ENCODE measurements around the gene EVX1.

DNA sequence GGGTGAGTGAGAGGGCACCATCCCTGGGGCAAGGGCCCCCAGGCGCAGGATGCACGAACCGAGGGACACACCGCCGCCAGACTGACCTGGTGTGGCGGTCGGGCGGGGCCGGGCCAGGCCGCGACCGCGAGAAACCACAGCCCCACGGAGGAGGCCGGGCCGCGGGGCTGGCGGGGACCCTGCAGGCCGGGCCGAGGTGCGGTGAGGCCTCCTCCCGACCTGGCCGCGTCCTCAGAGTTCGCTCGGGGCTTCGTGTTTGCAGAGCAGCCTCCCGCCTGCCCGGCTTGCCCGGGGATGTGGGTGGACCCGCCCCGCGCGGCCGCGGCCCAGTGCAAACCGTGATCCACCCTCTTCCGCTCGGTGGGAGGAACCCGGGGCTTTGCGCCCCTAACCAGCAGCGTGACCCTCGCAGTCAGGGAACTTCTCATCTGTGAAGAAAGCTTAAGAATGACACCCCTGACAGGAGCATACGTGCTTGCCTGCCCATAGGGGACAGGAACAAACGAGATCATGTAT, 22.1 kb upstream of the EVX1 start:
- TF ChIP-seq, protein P1, sequence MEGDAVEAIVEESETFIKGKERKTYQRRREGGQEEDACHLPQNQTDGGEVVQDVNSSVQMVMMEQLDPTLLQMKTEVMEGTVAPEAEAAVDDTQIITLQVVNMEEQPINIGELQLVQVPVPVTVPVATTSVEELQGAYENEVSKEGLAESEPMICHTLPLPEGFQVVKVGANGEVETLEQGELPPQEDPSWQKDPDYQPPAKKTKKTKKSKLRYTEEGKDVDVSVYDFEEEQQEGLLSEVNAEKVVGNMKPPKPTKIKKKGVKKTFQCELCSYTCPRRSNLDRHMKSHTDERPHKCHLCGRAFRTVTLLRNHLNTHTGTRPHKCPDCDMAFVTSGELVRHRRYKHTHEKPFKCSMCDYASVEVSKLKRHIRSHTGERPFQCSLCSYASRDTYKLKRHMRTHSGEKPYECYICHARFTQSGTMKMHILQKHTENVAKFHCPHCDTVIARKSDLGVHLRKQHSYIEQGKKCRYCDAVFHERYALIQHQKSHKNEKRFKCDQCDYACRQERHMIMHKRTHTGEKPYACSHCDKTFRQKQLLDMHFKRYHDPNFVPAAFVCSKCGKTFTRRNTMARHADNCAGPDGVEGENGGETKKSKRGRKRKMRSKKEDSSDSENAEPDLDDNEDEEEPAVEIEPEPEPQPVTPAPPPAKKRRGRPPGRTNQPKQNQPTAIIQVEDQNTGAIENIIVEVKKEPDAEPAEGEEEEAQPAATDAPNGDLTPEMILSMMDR (IDR thresholded peaks at IDR 0.05): no peak
- peak; percentile 58 for TF ChIP-seq EZH2 (IDR thresholded peaks at IDR 0.05)

Data from neural progenitor cell (in vitro differentiated cells).